Measurements from ENCODE around the gene RAB27B.

Gene RAB27B

DNA sequence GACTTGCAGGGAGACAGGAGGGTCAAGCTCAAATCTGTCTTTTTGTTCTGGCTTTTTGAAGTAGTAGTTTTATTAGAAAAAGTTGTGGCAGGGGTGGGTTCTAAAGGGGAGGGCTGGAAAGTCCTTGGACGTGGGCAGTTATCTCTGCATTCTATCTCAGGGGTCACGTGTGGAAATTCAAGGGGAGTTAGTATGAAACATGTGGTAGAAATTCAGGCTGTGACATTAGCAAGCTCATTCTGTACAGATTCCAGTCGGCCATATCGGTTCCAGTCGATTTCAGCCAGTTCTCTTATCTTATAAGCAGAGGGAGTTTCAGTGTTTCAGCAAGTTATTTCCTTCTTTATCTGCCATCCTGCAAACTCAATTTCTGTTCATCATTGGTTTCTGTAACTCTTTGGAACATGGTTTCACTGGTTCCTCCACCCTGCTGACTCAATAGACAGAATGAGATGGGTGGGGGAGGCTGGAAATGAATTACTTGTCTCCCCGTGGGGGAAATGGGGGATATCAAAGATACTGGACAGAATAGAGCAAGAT, 53.0 kb downstream of the RAB27B start:
- H3K27ac ChIP-seq, result no peak overlapping the region
- H3K4me3 ChIP-seq (IDR thresholded peaks at IDR 0.05; ENCODE audit: insufficient read depth, low read depth, low read length), result no peak overlapping the region
- H2AFZ ChIP-seq (ENCODE audit: low read depth), result no peak overlapping the region
- no peaks in the 10 kb centered on the region for H3K27me3 ChIP-seq (ENCODE audit: insufficient read depth, low read depth)
- TF ChIP-seq, protein P1, sequence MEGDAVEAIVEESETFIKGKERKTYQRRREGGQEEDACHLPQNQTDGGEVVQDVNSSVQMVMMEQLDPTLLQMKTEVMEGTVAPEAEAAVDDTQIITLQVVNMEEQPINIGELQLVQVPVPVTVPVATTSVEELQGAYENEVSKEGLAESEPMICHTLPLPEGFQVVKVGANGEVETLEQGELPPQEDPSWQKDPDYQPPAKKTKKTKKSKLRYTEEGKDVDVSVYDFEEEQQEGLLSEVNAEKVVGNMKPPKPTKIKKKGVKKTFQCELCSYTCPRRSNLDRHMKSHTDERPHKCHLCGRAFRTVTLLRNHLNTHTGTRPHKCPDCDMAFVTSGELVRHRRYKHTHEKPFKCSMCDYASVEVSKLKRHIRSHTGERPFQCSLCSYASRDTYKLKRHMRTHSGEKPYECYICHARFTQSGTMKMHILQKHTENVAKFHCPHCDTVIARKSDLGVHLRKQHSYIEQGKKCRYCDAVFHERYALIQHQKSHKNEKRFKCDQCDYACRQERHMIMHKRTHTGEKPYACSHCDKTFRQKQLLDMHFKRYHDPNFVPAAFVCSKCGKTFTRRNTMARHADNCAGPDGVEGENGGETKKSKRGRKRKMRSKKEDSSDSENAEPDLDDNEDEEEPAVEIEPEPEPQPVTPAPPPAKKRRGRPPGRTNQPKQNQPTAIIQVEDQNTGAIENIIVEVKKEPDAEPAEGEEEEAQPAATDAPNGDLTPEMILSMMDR (conservative IDR thresholded peaks at IDR 0.05; ENCODE audit: low read depth, low read length), result no peak
- H4K20me1 ChIP-seq (ENCODE audit: insufficient read depth), result no peaks in the 10 kb centered on the region
- H3K36me3 ChIP-seq (ENCODE audit: insufficient read depth), result no peaks in the 10 kb centered on the region
- no peaks in the 10 kb centered on the region for H3K4me1 ChIP-seq (ENCODE audit: low read depth, poor library complexity, severe bottlenecking)
- no peak overlapping the region for H3K9ac ChIP-seq
- no peak overlapping the region for H3K4me2 ChIP-seq
- no peaks in the 10 kb centered on the region for H3K79me2 ChIP-seq (ENCODE audit: insufficient read depth, low read depth)

DNA sequence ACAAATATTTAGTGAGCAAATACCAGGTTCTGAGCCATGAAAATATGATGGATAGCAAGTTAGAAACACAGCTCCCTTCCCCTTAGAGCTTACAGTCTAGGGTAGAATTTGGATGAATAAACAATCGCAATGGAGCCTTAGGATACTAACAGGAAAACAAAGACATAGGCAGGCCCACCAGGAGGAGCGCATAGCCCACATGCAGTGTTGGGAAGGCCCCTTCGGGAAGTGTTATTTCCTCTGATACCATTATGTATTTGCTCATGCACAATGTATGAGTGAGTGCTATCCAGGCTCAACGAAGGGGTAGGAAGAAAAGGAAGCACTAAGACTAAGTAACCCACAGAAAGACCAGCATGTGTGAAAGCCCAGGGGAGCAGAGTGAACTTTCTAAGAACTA, 54.0 kb downstream of the RAB27B start:
- Histone ChIP-seq H4K20me1 (ENCODE audit: insufficient read depth) (no peaks in the 10 kb centered on the region), H3K27ac (no peak overlapping the region), H3K4me2 (no peak overlapping the region), H3K79me2 (ENCODE audit: insufficient read depth, low read depth) (no peaks in the 10 kb centered on the region), H3K9ac (no peak overlapping the region), H3K36me3 (ENCODE audit: insufficient read depth) (no peaks in the 10 kb centered on the region), H3K4me1 (ENCODE audit: low read depth, poor library complexity, severe bottlenecking) (no peaks in the 10 kb centered on the region), H3K27me3 (ENCODE audit: insufficient read depth, low read depth) (no peaks in the 10 kb centered on the region), H3K4me3 (IDR thresholded peaks at IDR 0.05; ENCODE audit: insufficient read depth, low read depth, low read length) (no peak overlapping the region), H2AFZ (ENCODE audit: low read depth) (no peak overlapping the region)
- TF ChIP-seq, protein P1 (conservative IDR thresholded peaks at IDR 0.05; ENCODE audit: low read depth, low read length), result no peak

DNA sequence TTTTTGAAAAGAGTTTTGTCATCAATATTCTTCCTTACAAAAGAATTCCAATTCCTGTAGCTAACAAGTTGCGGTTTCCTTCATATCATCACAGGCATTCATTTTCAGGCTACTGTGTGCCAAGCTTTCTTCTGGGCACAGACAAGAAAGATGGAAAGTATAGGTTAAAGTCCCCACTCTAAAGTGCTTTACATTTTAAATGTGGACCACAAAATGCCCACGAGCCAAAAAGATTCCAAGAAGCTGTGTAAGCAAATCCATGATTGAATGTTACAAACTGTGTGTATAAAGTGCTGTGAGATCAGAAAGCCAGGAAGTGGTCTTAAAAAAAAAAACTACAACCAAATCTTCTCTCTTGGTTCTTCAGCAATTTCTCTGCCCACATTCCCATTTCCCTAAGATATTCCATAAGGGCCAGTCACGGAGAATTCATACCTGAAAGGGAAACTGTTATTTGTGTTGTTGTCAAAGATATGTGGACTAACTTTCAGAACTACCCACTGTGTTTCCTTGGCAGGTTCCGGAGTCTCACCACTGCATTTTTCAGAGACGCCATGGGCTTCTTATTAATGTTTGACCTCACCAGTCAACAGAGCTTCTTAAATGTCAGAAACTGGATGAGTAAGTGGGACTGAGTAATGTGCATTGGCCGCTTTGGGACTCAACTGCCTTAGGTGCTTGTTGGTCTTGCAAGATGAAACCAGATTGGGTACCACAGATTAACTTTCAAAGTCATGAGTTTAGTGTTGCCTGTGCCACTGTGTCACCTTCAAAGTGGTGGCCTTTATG, 55.7 kb downstream of the RAB27B start:
- Histone ChIP-seq H3K27ac (no peak overlapping the region), H4K20me1 (ENCODE audit: insufficient read depth) (no peaks in the 10 kb centered on the region), H3K27me3 (ENCODE audit: insufficient read depth, low read depth) (no peaks in the 10 kb centered on the region), H3K79me2 (ENCODE audit: insufficient read depth, low read depth) (no peaks in the 10 kb centered on the region), H3K4me3 (IDR thresholded peaks at IDR 0.05; ENCODE audit: insufficient read depth, low read depth, low read length) (no peak overlapping the region), H3K4me2 (no peak overlapping the region), H3K36me3 (ENCODE audit: insufficient read depth) (no peaks in the 10 kb centered on the region), H3K4me1 (ENCODE audit: low read depth, poor library complexity, severe bottlenecking) (no peaks in the 10 kb centered on the region), H3K9ac (no peak overlapping the region), H2AFZ (ENCODE audit: low read depth) (no peak overlapping the region)
- TF ChIP-seq, protein P1 (conservative IDR thresholded peaks at IDR 0.05; ENCODE audit: low read depth, low read length), result no peak

DNA sequence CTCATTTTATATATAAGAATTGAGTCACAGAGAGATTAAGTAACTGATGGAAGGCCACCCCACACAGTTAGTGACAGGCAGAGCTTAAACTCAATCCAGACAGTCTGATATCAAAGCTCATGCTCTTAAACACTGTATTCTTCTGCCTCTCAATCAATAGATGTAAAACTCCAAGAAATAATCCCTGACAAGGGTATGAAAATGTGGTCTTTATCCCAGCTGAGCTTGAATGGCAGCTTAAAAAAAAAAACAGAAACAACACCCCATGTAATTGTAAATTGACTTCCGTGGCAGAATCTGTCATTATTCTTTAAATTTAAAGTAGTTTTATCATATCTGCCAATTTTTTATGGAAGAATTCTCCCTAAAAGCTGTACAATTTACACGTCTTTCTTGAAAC, 60.1 kb downstream of the RAB27B start:
- no peak overlapping the region for H3K4me3 ChIP-seq (IDR thresholded peaks at IDR 0.05; ENCODE audit: insufficient read depth, low read depth, low read length)
- H3K79me2 ChIP-seq (ENCODE audit: insufficient read depth, low read depth), result no peaks in the 10 kb centered on the region
- H2AFZ ChIP-seq (ENCODE audit: low read depth), result no peak overlapping the region
- no peak overlapping the region for H3K4me2 ChIP-seq
- H3K4me1 ChIP-seq (ENCODE audit: low read depth, poor library complexity, severe bottlenecking), result no peaks in the 10 kb centered on the region
- H3K27ac ChIP-seq, result no peak overlapping the region
- H3K27me3 ChIP-seq (ENCODE audit: insufficient read depth, low read depth), result no peaks in the 10 kb centered on the region
- no peaks in the 10 kb centered on the region for H4K20me1 ChIP-seq (ENCODE audit: insufficient read depth)
- no peak overlapping the region for H3K9ac ChIP-seq
- TF ChIP-seq, protein P1 (conservative IDR thresholded peaks at IDR 0.05; ENCODE audit: low read depth, low read length), result no peak
- no peaks in the 10 kb centered on the region for H3K36me3 ChIP-seq (ENCODE audit: insufficient read depth)

Data from KMS-11 (cell line).